SK-N-SH treated with all-trans-retinoic acid at 6 μM for 48 hours (cell line): Measurements from ENCODE around the gene VAPA.
"Not testable (repeated sequence)": the region's sequence is repeated elsewhere in the genome, so short reads cannot be mapped to it uniquely, and the experiment has no call there.

Experiments
- ATAC-seq: fragments of 200-7000 bp; cut with Tn5 transposase; 3 replicates; pipeline ENCODE4 v1.9.1; 2020; ENCODE audit warnings: mild to moderate bottlenecking, moderate library complexity
- BACH2 ChIP-seq: fragments of 250-450 bp; sonication (Bioruptor Pico); IDR thresholded peaks from 2 replicates; pipeline ENCODE4 v1.9.0; 2021; ENCODE audit warnings: mild to moderate bottlenecking, borderline replicate concordance
- CREB5 ChIP-seq: fragments of 250-450 bp; sonication (Bioruptor Pico); IDR thresholded peaks from 2 replicates; pipeline ENCODE4 v1.5.1; 2020; ENCODE audit warnings: low read depth, mild to moderate bottlenecking, moderate library complexity
- CSDC2 ChIP-seq: fragments of 250-450 bp; sonication (Bioruptor Pico); IDR thresholded peaks from 2 replicates; pipeline ENCODE4 v1.5.0; 2020; ENCODE audit warnings: mild to moderate bottlenecking, moderate library complexity
- ESRRG ChIP-seq: fragments of 250-450 bp; sonication (Bioruptor Pico); IDR thresholded peaks from 2 replicates; pipeline ENCODE4 v1.6.1; 2021; ENCODE audit warnings: mild to moderate bottlenecking
- GLIS3 ChIP-seq: fragments of 250-450 bp; sonication (Bioruptor Pico); IDR thresholded peaks from 2 replicates; pipeline ENCODE4 v1.5.0; 2020; ENCODE audit warnings: mild to moderate bottlenecking, moderate library complexity
- ISL1 ChIP-seq: fragments of 250-450 bp; sonication (Bioruptor Pico); IDR thresholded peaks from 2 replicates; pipeline ENCODE4 v2.1.2; 2022; ENCODE audit warnings: mild to moderate bottlenecking, moderate library complexity
- OSR1 ChIP-seq: fragments of 250-450 bp; sonication (Bioruptor Pico); IDR thresholded peaks from 2 replicates; pipeline ENCODE4 v1.8.0; 2022; ENCODE audit warnings: moderate library complexity, mild to moderate bottlenecking, inconsistent platforms
- PATZ1 ChIP-seq: fragments of 250-450 bp; sonication (Bioruptor Pico); IDR thresholded peaks from 2 replicates; pipeline ENCODE4 v1.8.0; 2020; ENCODE audit warnings: mild to moderate bottlenecking, moderate library complexity, borderline replicate concordance
- POU6F1 ChIP-seq: fragments of 250-450 bp; sonication (Bioruptor Pico); IDR thresholded peaks from 2 replicates; pipeline ENCODE4 v1.8.0; 2021; ENCODE audit warnings: low read depth, mild to moderate bottlenecking, moderate library complexity, borderline replicate concordance
- PPARA ChIP-seq: fragments of 250-450 bp; sonication (Bioruptor Pico); IDR thresholded peaks from 2 replicates; pipeline ENCODE4 v1.5.0; 2020; ENCODE audit warnings: mild to moderate bottlenecking, borderline replicate concordance
- RARB ChIP-seq: fragments of 250-450 bp; sonication (Bioruptor Pico); IDR thresholded peaks from 2 replicates; pipeline ENCODE4 v1.8.0; 2021; ENCODE audit warnings: mild to moderate bottlenecking, moderate library complexity
- SNAI2 ChIP-seq: fragments of 250-450 bp; sonication (Bioruptor Pico); IDR thresholded peaks from 2 replicates; pipeline ENCODE4 v1.5.0; 2020; ENCODE audit warnings: mild to moderate bottlenecking, moderate library complexity
- TOX ChIP-seq: fragments of 250-450 bp; sonication (Bioruptor Pico); IDR thresholded peaks from 2 replicates; pipeline ENCODE4 v1.8.0; 2021; ENCODE audit warnings: mild to moderate bottlenecking, moderate library complexity, borderline replicate concordance
- TSHZ2 ChIP-seq: fragments of 250-450 bp; sonication (Bioruptor Pico); IDR thresholded peaks from 2 replicates; pipeline ENCODE4 v1.5.0; 2020; ENCODE audit warnings: mild to moderate bottlenecking, moderate library complexity
- ZC3H10 ChIP-seq: fragments of 250-450 bp; sonication (Bioruptor Pico); IDR thresholded peaks from 2 replicates; pipeline ENCODE4 v1.5.1; 2021; ENCODE audit warnings: mild to moderate bottlenecking, moderate library complexity
- ZFP3 ChIP-seq: fragments of 250-450 bp; sonication (Bioruptor Pico); IDR thresholded peaks from 2 replicates; pipeline ENCODE4 v1.5.0; 2020; ENCODE audit warnings: mild to moderate bottlenecking, moderate library complexity
- ZFP30 ChIP-seq: fragments of 450-650 bp; formaldehyde crosslinking; IDR thresholded peaks from 2 replicates; pipeline ENCODE4 v1.5.0; 2022; ENCODE audit warnings: mild to moderate bottlenecking, moderate library complexity
- ZNF565 ChIP-seq: fragments of 450-650 bp; formaldehyde crosslinking; conservative IDR thresholded peaks from 2 replicates; pipeline ENCODE4 v1.5.0; 2020; ENCODE audit warnings: low read depth, mild to moderate bottlenecking, moderate library complexity
- ZNF8 ChIP-seq: fragments of 450-650 bp; formaldehyde crosslinking; IDR thresholded peaks from 2 replicates; pipeline ENCODE4 v1.5.0; 2020; ENCODE audit warnings: mild to moderate bottlenecking, moderate library complexity

VAPA gene

GRCh38 chr18:9891515-9891914, 22.3 kb upstream of the VAPA start:
- ATAC-seq, result peak; percentile 53
- TF ChIP-seq ISL1 (CRISPR knock-in tag), result peak; percentile 75

- ATAC-seq, result no peak
- no peak for TF ChIP-seq OSR1 (CRISPR knock-in tag)
- TF ChIP-seq ZFP30 (CRISPR knock-in tag), result no peak
- TF ChIP-seq TOX (CRISPR knock-in tag), result no peak
- TF ChIP-seq CSDC2 (CRISPR knock-in tag), result no peak
- no peak for TF ChIP-seq TSHZ2
- TF ChIP-seq POU6F1 (CRISPR knock-in tag), result no peak
- no peak for TF ChIP-seq ISL1 (CRISPR knock-in tag)
- no peak for TF ChIP-seq CREB5 (CRISPR knock-in tag)
- no peak for TF ChIP-seq ZC3H10 (CRISPR knock-in tag)
- no peak for TF ChIP-seq PPARA (CRISPR knock-in tag)
- TF ChIP-seq GLIS3 (CRISPR knock-in tag), result no peak
- TF ChIP-seq PATZ1, result no peak
- no peak for TF ChIP-seq ZNF8 (CRISPR knock-in tag)
- TF ChIP-seq RARB (CRISPR knock-in tag), result no peak
- no peak for TF ChIP-seq ZFP3 (CRISPR knock-in tag)
Measured at GRCh38 chr18:9894454-9895068, 19.3 kb upstream of the VAPA start.

- ATAC-seq, result no peak
- TF ChIP-seq ZFP3 (CRISPR knock-in tag) (no peak), CREB5 (CRISPR knock-in tag) (no peak), ESRRG (CRISPR knock-in tag) (no peak), ZC3H10 (CRISPR knock-in tag) (no peak), CSDC2 (CRISPR knock-in tag) (no peak), BACH2 (no peak), TOX (CRISPR knock-in tag) (no peak), POU6F1 (CRISPR knock-in tag) (no peak), ZNF565 (CRISPR knock-in tag) (no peak), SNAI2 (no peak)
- TF ChIP-seq, all 23 proteins: peak for 0
Measured at GRCh38 chr18:9897129-9897528, 16.7 kb upstream of the VAPA start.

- not testable (repeated sequence) for ATAC-seq
Measured at GRCh38 chr18:9897787-9898291, 16.0 kb upstream of the VAPA start.
